GM23338 (cell line): Measurements from ENCODE around the gene SLC6A12. TPM values are rescaled to one million over a fixed set of nuclear protein-coding genes. Genes with fewer than 3 reads are reported as not detected.

Source experiments
- ATAC-seq: fragments of 200-7000 bp; cut with Tn5 transposase; 3 replicates; pipeline ENCODE4 v1.9.1; 2020
- DNase-seq: peaks from one replicate; pipeline ENCODE4 v3.0.0-alpha.2; 2015; ENCODE audit warnings: low spot score
- H2AFZ ChIP-seq: fragments of 200-600 bp; sonication (generic); 2 replicates; pipeline ENCODE4 v1.8.0; 2016; ENCODE audit warnings: antibody characterized with exemption, mild to moderate bottlenecking, moderate library complexity
- H3F3A ChIP-seq: fragments of 200-600 bp; sonication (generic); replicated peaks from 2 replicates; pipeline ENCODE4 v1.8.0; 2017; ENCODE audit warnings: antibody characterized with exemption, mixed run types, low read depth
- H3K27ac ChIP-seq: fragments of 200-600 bp; sonication (generic); 2 replicates; pipeline ENCODE4 v1.6.1; 2016; ENCODE audit warnings: low read depth
- H3K27me3 ChIP-seq: fragments of 200-600 bp; sonication (generic); 2 replicates; pipeline ENCODE4 v1.8.0; 2016; ENCODE audit warnings: mild to moderate bottlenecking, mixed run types, moderate library complexity; ENCODE audit not compliant: insufficient read depth
- H3K36me3 ChIP-seq: fragments of 200-600 bp; sonication (generic); 2 replicates; pipeline ENCODE4 v1.8.0; 2016; ENCODE audit warnings: mild to moderate bottlenecking; ENCODE audit not compliant: insufficient read depth
- H3K4me1 ChIP-seq: fragments of 200-600 bp; sonication (generic); 2 replicates; pipeline ENCODE4 v1.8.0; 2016; ENCODE audit warnings: mild to moderate bottlenecking, moderate library complexity; ENCODE audit not compliant: insufficient read depth
- H3K4me2 ChIP-seq: fragments of 200-600 bp; sonication (generic); 2 replicates; pipeline ENCODE4 v1.7.1; 2017; ENCODE audit warnings: mixed run types
- H3K4me3 ChIP-seq: fragments of 200-600 bp; sonication (generic); 2 replicates; pipeline ENCODE4 v1.6.1; 2016; ENCODE audit warnings: mixed run types
- H3K79me2 ChIP-seq: fragments of 200-600 bp; sonication (generic); replicated peaks from 2 replicates; pipeline ENCODE4 v1.8.0; 2017; ENCODE audit warnings: mild to moderate bottlenecking; ENCODE audit not compliant: insufficient read depth
- H3K9me2 ChIP-seq: fragments of 200-600 bp; sonication (generic); 2 replicates; pipeline ENCODE4 v1.8.0; 2017; ENCODE audit not compliant: insufficient read depth
- H4K20me1 ChIP-seq: fragments of 200-600 bp; sonication (generic); replicated peaks from 2 replicates; pipeline ENCODE4 v1.8.0; 2017; ENCODE audit warnings: mild to moderate bottlenecking; ENCODE audit not compliant: insufficient read depth
- H3K27ac Mint-ChIP-seq: 2 replicates; pipeline ENCODE4 v1.8.0; 2020; ENCODE audit warnings: inconsistent platforms, mild to moderate bottlenecking, moderate library complexity, mixed read lengths
- H3K27me3 Mint-ChIP-seq: 3 replicates; pipeline ENCODE4 v1.8.0; 2022; ENCODE audit warnings: low read depth, mild to moderate bottlenecking, moderate library complexity, mixed read lengths, inconsistent platforms; ENCODE audit not compliant: insufficient read depth, poor library complexity
- H3K36me3 Mint-ChIP-seq: 3 replicates; pipeline ENCODE4 v1.8.0; 2021; ENCODE audit warnings: low read depth, mild to moderate bottlenecking, inconsistent platforms, moderate library complexity, mixed read lengths
- H3K4me1 Mint-ChIP-seq: 3 replicates; pipeline ENCODE4 v1.8.0; 2020; ENCODE audit warnings: mild to moderate bottlenecking, inconsistent platforms, mixed read lengths
- H3K4me3 Mint-ChIP-seq: 3 replicates; pipeline ENCODE4 v1.8.0; 2021; ENCODE audit warnings: moderate library complexity, mild to moderate bottlenecking, inconsistent platforms, mixed read lengths
- H3K9me3 Mint-ChIP-seq: 3 replicates; pipeline ENCODE4 v1.8.0; 2020; ENCODE audit warnings: moderate library complexity, mild to moderate bottlenecking, inconsistent platforms, mixed read lengths
- EZH2 ChIP-seq: fragments of 200-600 bp; sonication (generic); IDR thresholded peaks from one replicate; pipeline ENCODE4 v1.8.0; 2017; ENCODE audit warnings: antibody characterized with exemption, mild to moderate bottlenecking, low read depth; ENCODE audit not compliant: unreplicated experiment
- EZH2phosphoT487 ChIP-seq: fragments of 200-600 bp; sonication (generic); IDR thresholded peaks from one replicate; pipeline ENCODE4 v1.8.1; 2018; ENCODE audit warnings: antibody characterized with exemption; ENCODE audit not compliant: unreplicated experiment
- JUNB ChIP-seq: IDR thresholded peaks from one replicate; pipeline ENCODE4 v1.6.1; 2016; ENCODE audit warnings: antibody characterized with exemption; ENCODE audit not compliant: unreplicated experiment
- NANOG ChIP-seq: IDR thresholded peaks from 2 replicates; pipeline ENCODE4 v1.6.1; 2016; ENCODE audit warnings: antibody characterized with exemption, borderline replicate concordance
- POLR2AphosphoS5 ChIP-seq: IDR thresholded peaks from 2 replicates; pipeline ENCODE4 v1.6.1; 2016; ENCODE audit warnings: antibody characterized with exemption, low read depth
- STAT1 ChIP-seq: IDR thresholded peaks from one replicate; pipeline ENCODE4 v1.6.1; 2016; ENCODE audit warnings: antibody characterized with exemption; ENCODE audit not compliant: unreplicated experiment
- ZNF114 ChIP-seq: fragments of 250-450 bp; sonication (Bioruptor Pico); IDR thresholded peaks from 2 replicates; pipeline ENCODE4 v1.5.0; 2020; ENCODE audit warnings: mild to moderate bottlenecking, moderate library complexity
- polyA plus RNA-seq: library from polyadenylated mRNA; unstranded; fragments of >200 nt; fragmentation: Nextera tagmentation; extraction: Ambion mirVana; gene quantifications from 2 replicates; pipeline ENCODE4 v1.2.1, GENCODE V29; 2016
- total RNA-seq: library from RNA; depleted of rRNA; stranded (reverse); fragments of >200 nt; shearing (Covaris generic); gene quantifications from 2 replicates; pipeline ENCODE4 v1.2.3, GENCODE V29; 2014
- TF ChIP-seq, protein P1 (sequence below), 2 experiments: fragments of 200-600 bp in 1 of 2; sonication (generic) in 1 of 2; conservative IDR thresholded peaks; 2 replicates each; pipeline versions ENCODE4 v1.5.1 to v1.6.1; 2016 to 2017; ENCODE audit warnings: antibody characterized with exemption in 2 of 2, low read depth in 2 of 2, mild to moderate bottlenecking in 2 of 2, moderate library complexity in 1 of 2
- TF ChIP-seq, protein P2 (sequence below): IDR thresholded peaks from one replicate; pipeline ENCODE4 v1.6.1; 2018; ENCODE audit warnings: antibody characterized with exemption; ENCODE audit not compliant: unreplicated experiment

SLC6A12 gene
- total and polyA plus RNA-seq, 2 experiments from 2014 or later = 0.56 TPM; not detected in 1

DNA sequence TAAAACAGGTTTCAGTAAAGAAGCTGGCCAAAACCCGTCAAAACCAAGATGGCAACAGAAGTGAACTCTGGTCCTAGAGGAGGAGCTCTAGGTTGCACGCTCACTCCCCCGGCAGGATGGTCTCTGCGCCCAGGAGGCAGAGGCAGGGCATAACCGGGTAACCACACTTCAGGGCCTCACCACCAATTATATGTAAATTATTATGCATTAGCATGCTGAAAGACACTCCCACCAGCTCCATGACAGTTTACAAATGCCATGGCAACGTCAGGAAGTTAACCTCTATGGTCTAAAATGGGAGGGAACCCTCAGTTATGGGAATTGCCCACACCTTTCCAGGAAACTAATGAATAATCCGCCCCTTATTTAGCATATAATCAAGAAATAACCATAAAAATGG is 20.1 kb upstream of the SLC6A12 start:
- Mint-ChIP-seq H3K9me3 (peaks cover 27% of the 10 kb centered on the region), H3K4me1 (peaks cover 24% of the 10 kb centered on the region), H3K27ac (no peak overlapping the region), H3K36me3 (peaks cover 13% of the 10 kb centered on the region), H3K27me3 (peaks cover 13% of the 10 kb centered on the region), H3K4me3 (no peak overlapping the region)
- Histone ChIP-seq H3K9me2 (no peaks in the 10 kb centered on the region), H3K36me3 (no peaks in the 10 kb centered on the region), H3K27me3 (no peaks in the 10 kb centered on the region), H3F3A (no peaks in the 10 kb centered on the region), H3K27ac (no peak overlapping the region), H3K4me2 (no peak overlapping the region), H3K4me3 (no peak overlapping the region), H3K79me2 (no peaks in the 10 kb centered on the region), H3K4me1 (peaks cover 13% of the 10 kb centered on the region; the same call in 1 of the 2 replicates), H2AFZ (no peak overlapping the region), H4K20me1 (no peaks in the 10 kb centered on the region)
- DNase-seq = no peak
- ATAC-seq = no peak
- TF ChIP-seq EZH2 (no peak), EZH2phosphoT487 (no peak), POLR2AphosphoS5 (no peak), JUNB (no peak)
- TF ChIP-seq, protein P1, sequence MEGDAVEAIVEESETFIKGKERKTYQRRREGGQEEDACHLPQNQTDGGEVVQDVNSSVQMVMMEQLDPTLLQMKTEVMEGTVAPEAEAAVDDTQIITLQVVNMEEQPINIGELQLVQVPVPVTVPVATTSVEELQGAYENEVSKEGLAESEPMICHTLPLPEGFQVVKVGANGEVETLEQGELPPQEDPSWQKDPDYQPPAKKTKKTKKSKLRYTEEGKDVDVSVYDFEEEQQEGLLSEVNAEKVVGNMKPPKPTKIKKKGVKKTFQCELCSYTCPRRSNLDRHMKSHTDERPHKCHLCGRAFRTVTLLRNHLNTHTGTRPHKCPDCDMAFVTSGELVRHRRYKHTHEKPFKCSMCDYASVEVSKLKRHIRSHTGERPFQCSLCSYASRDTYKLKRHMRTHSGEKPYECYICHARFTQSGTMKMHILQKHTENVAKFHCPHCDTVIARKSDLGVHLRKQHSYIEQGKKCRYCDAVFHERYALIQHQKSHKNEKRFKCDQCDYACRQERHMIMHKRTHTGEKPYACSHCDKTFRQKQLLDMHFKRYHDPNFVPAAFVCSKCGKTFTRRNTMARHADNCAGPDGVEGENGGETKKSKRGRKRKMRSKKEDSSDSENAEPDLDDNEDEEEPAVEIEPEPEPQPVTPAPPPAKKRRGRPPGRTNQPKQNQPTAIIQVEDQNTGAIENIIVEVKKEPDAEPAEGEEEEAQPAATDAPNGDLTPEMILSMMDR (conservative IDR thresholded peaks at IDR 0.05; ENCODE audit: low read depth in 2 of 2) = no peak

DNA sequence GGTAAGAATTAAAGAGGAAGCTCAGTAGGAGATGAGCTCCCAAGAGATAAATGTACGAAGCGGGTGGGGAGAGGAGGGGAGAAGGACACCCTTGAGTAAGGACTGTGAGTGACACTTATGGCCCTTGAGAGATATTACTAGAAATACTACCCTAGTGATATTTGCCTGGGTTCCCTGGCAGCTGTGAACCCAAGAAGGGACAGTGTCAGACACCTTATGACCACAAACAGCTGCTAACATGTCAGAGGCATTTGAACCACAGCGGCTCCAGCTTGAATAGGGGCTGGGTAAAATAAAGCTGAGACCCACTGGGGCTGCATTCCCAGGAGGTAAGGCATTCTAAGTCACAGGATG is 19.6 kb upstream of the SLC6A12 start:
- peaks cover 27% of the 10 kb centered on the region for H3K9me3 Mint-ChIP-seq
- no peak for TF ChIP-seq NANOG
- TF ChIP-seq POLR2AphosphoS5 = no peak
- no peak for TF ChIP-seq STAT1
- no peak for TF ChIP-seq ZNF114
- no peak for TF ChIP-seq EZH2
- no peak for TF ChIP-seq EZH2phosphoT487
- TF ChIP-seq, protein P2, sequence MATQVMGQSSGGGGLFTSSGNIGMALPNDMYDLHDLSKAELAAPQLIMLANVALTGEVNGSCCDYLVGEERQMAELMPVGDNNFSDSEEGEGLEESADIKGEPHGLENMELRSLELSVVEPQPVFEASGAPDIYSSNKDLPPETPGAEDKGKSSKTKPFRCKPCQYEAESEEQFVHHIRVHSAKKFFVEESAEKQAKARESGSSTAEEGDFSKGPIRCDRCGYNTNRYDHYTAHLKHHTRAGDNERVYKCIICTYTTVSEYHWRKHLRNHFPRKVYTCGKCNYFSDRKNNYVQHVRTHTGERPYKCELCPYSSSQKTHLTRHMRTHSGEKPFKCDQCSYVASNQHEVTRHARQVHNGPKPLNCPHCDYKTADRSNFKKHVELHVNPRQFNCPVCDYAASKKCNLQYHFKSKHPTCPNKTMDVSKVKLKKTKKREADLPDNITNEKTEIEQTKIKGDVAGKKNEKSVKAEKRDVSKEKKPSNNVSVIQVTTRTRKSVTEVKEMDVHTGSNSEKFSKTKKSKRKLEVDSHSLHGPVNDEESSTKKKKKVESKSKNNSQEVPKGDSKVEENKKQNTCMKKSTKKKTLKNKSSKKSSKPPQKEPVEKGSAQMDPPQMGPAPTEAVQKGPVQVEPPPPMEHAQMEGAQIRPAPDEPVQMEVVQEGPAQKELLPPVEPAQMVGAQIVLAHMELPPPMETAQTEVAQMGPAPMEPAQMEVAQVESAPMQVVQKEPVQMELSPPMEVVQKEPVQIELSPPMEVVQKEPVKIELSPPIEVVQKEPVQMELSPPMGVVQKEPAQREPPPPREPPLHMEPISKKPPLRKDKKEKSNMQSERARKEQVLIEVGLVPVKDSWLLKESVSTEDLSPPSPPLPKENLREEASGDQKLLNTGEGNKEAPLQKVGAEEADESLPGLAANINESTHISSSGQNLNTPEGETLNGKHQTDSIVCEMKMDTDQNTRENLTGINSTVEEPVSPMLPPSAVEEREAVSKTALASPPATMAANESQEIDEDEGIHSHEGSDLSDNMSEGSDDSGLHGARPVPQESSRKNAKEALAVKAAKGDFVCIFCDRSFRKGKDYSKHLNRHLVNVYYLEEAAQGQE = no peak
- TF ChIP-seq, protein P1 (conservative IDR thresholded peaks at IDR 0.05; ENCODE audit: low read depth in 2 of 2) = no peak
- TF ChIP-seq JUNB = no peak

More for the DNA sequence above, 19.6 kb upstream of the SLC6A12 start:
- H2AFZ ChIP-seq = no peak overlapping the region
- no peaks in the 10 kb centered on the region for H3F3A ChIP-seq
- H3K4me1 ChIP-seq = peaks cover 13% of the 10 kb centered on the region; the same call in 1 of the 2 replicates
- no peak overlapping the region for H3K27ac ChIP-seq
- H3K36me3 Mint-ChIP-seq = peaks cover 13% of the 10 kb centered on the region
- H3K4me2 ChIP-seq = no peak overlapping the region
- H3K4me3 ChIP-seq = no peak overlapping the region
- H3K4me1 Mint-ChIP-seq = peaks cover 27% of the 10 kb centered on the region
- no peak overlapping the region for H3K4me3 Mint-ChIP-seq
- no peaks in the 10 kb centered on the region for H4K20me1 ChIP-seq
- H3K27me3 ChIP-seq = no peaks in the 10 kb centered on the region
- H3K27ac Mint-ChIP-seq = no peak overlapping the region
- H3K79me2 ChIP-seq = no peaks in the 10 kb centered on the region
- DNase-seq (no peak), ATAC-seq (no peak)
- H3K36me3 ChIP-seq = no peaks in the 10 kb centered on the region
- H3K9me2 ChIP-seq = no peaks in the 10 kb centered on the region
- peaks cover 15% of the 10 kb centered on the region for H3K27me3 Mint-ChIP-seq
